ENCODE results near the gene ERBB4.

Gene ERBB4

DNA sequence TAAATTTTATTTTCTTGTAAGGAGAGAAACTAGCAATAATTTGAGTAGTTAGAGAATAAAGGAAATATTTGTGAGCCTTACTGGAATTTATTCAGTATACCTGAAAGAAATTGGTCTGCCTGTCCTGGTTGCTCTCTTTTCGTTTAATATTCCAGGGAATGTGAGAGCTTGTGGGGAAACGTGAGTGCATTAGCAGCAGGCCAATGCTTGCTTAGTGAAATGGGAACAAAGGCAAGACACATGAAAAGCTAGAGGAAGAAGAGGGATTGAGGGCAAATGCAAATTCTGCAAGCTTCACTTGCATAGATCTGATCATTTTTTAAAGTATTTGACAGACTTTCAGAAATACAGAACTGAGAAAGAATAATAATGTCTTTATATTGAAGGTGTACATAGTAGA, 111.0 kb downstream of the ERBB4 start:
- no peak for DNase-seq

DNA sequence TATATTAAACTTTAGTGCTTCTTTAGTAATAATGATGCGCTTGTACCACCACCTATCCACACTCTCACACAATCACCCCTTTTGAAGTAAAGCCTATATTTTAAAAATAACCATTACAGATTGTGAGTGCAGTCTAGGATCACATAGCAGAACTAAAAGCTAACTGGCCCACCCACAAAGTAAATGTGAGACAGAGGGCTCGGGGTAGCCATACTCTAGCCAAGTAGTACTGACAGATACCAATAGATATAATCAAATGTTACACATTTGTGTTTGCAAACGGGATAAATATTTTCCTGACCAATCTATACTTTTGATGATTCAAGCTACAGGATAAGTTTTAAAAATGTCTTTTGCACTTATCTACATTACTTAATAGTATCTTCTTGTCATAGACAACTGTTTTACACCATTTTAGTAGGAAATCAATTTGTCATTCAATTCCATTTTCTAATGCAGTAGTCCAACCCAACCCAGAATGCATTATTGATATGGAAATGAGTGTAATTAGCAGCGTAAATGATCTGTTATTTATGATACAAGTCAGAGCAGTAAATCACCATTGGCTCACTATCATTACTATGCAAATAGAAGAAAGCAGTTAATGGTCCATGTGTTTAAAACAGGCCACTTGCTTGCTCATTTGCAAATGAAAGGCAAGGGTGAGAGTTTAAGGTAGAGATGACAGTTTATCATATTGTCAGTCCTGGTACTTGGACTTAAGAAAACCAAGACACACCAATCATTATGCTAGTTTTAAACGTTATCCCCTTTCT, 111.8 kb downstream of the ERBB4 start:
- no peak for DNase-seq

DNA sequence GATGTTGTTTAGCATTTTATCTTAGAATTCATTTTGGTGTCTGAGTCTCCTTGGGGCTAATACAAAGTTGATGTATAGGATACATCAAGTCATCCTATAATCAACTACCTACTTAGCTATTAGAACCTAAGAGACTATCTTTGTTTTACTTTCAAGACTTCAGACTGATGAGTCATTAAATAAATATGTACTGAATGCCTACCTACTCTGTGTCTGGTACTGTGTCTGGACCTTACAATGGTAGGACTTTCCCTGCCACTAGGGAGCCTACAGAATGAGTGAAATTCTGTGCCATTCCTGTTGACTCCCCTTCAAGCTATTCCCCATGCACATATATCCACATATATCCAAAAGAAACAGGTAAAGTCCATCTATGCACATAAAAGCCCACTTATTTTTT, 114.5 kb downstream of the ERBB4 start:
- DNase-seq, result no peak

DNA sequence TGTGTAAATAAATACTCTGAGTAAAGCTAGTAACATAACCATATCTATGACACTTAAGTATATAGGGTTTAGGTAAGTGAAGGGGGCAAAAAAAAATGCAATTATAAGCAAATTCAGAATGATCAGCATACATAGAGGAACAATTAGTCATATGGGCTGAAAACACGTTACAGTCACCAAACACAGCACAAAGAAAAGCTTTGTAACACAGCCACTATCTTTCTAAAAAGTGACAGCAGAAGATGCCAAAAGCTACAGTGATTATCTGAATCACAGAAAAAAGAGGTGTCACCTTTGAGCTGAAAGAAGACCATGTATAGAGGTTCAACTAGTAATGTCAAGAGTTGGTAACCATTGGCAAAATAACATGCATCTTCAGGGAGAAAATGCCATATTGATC, 115.5 kb downstream of the ERBB4 start:
- no peak for DNase-seq

DNA sequence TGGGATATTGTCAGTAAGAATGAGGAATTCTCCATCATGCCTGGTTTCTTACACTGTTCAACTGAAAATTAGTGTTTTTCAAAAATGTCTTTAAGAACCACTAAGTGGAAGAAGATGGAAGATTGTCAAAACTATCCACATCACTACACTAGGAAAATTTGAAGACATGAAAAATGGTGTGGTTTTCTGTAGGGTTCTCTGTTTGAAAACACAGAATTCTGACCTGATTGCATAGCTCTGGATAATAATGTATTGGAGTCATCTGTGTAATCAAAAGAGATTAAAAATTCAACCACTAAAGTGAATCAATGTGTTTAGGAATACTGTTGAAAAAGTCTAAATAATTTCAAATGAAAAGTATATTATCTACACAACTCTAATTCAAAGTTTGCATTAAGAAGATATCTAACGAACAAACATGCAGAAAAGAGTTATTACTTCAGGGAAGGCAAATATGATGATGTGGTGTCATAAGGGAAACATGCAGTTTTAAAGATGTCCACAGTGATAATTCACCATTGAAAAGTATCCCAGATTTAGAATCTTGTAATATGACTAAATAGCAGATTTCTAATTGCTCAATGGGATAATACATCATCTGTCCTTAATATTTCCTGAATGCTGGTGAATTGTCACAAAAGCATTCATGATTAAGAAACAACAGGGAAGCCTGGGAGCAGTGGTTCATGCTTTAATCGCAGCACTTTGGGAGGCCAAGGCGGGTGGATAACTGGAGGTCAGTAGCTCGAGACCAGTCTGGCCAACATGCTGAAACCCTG, 116.9 kb downstream of the ERBB4 start:
- no peak for DNase-seq

DNA sequence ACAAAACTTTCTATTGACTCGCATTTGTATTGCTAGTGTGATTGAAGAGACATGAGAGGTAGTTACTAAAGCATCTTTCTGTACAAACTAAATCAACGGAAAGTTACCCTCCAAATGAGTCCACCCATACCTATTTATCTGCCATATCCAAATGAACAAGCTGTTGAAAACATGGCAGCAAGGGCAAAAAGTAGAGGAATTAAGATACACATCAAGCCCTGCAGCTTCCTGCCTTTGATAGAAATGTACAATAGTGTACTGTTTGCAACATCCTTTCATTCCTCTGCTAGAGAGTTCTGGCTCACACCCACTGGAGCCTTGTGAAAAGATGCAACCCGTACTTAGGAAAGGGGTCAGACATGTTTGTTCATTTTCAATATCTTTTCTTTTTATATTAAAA, 122.5 kb downstream of the ERBB4 start:
- DNase-seq, result no peak

DNA sequence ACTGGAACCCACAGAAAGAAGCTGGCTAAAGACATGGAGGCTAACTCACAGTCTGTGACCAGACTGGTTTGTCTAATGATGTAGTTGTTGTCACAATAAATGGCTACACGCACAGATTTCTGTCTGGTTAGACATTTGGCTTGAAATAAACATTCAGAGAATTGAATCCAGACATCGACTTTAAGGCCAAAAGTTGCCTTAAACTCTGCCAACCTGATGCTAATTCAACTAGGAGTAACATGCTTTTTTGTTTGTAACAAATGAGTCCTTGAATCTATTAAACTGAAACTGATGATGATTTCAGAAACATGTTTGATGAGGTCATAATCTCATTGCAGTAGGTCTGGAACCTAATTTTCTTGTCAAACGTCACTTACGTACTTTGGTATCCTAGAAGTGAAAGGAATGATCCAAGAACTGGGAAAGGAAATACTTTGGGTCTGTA, 123.8 kb downstream of the ERBB4 start:
- DNase-seq, result no peak

DNA sequence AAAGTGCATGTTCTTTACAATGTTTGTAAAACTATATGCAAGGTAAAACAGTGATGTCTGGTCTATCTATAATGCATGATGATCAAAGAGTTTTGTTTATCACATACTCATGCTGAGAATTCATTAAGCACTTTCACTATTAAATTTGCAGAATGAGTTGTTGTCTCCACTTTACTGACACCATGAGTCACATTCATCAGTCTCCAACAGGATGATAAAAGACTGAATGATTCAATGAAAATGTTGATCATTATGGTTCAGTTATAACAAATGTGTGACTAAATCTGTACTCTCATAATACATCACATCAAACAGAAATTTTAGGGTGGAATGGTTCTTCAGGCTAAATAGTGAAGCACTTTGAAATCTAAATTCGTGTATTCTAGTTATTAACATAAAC, 129.0 kb downstream of the ERBB4 start:
- DNase-seq, result no peak

DNA sequence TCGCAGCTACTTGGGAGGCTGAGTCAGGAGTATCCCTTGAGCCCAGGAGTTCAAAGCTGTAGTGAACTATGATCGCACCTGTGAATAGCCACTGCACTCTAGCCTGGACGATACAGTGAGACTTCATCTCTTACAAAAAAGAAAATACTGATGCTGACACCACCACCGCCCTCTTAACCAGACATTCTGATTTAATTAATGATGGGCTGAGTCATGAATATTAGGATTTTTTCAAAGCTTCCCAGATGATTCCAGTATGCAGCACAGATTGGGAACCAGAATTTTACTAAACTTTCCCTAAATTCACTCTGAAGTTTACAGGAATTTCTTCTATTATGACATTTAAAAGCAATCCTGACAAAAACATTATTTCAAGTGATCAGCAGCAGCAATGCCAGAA, 130.1 kb downstream of the ERBB4 start:
- DNase-seq, result no peak

DNA sequence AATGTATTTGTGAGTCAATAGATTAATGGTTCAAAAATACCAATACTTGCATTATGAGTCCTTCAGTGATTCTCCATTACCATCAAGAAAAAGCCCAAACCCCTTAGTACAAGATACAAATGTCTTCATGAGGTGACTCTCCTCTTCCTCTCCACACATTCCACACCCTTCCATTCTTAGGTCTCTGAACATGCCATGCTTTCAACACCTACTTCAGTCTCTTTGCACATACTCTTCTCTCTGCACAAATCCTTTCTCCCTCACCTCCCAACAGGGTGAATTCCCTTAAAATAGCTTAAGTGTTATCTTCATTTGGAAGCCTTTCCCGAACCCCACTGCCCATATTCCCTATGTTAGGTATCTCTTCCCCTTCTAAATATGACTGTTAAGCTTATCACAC, 131.9 kb downstream of the ERBB4 start:
- DNase-seq, result no peak

DNA sequence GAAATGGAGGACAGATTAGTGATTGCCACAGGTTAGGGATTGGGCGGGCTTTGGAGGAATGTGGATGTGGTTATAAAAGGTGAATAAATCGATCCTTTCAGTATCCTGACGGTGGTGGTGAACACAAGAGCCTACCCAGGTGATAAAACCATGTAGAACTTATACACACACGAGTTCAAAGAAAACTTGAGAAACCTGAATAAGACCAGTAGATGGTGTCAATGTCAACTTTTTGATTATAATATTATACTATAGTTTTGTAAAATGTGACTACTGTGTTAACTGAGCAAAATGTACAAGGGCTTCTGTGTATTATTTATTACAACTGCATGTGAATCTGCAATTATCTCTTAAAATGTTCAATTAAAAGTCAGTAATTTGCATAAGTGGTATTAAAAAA, 136.3 kb downstream of the ERBB4 start:
- no peak for DNase-seq

DNA sequence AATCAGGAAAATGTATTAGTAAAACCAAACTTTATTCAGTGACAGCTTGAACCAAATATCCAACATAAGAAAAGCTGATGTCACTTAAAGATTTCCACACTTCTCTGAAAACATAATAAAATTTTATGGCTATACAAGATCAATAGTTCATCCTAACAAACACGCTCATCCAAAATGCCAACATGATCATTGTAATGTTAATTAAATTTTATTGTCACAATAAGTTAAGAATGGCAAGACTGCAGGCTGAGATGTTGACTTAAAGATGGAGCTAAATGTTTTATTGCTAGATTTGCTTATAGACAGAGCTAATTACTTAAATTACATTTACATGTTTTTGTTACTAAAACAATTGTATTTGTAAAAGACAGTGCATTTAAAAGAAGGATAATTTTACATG, 140.3 kb downstream of the ERBB4 start:
- no peak for DNase-seq

DNA sequence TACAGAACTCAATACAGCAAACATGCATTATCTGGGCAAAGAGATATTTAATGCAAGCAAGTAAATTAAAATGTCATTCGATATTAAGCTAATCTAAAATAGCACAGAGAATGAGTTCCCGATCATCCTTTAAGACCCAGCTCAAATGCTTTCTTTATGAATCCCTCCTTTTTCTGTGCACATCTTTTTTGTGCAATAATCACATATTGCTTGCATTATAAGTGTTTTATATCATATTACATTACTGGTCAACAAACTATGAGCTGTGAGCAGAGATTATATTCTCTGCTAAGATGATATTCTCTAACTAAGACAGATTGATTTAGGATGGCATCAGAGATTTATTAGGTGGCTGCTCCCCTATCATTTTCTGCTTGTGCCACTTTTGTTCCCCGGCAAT, 146.1 kb downstream of the ERBB4 start:
- DNase-seq, result no peak

DNA sequence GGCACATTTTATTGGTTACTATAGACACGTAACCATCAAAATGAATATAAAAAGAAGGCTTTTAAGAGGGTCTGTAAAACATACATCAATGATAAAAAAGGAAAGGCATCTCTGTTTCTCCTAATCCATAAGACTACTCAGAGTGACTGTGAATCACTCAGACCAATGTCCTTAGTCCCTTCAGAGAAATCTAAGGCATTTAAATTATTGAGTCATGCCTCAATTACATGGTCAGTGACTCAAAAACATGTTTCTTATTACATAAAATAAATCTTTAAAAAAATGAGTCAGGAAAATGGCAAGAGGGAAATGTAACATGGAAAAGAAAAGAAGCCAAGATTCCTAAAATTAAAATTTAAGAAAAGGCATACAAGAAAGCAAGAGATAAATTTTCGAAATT, 146.6 kb downstream of the ERBB4 start:
- no peak for DNase-seq

DNA sequence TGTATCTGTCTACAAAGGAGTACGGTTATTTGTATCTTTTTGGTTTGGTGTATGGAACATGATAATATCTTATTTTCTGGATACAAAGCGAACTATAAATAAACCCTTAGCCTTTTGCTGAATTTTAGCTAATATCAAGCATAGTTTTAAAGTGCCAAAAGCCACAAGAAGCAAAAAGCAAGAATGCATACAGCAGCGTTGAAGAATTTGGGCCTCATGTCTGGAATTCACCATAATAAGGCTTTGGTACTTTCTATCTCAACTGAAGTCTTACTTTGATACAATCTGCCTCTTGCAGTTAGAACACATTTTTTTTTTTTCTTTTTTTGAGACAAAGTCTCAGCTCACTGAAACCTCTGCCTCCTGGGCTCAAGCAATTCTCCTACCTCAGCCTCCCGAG, 151.5 kb downstream of the ERBB4 start:
- DNase-seq, result no peak

DNA sequence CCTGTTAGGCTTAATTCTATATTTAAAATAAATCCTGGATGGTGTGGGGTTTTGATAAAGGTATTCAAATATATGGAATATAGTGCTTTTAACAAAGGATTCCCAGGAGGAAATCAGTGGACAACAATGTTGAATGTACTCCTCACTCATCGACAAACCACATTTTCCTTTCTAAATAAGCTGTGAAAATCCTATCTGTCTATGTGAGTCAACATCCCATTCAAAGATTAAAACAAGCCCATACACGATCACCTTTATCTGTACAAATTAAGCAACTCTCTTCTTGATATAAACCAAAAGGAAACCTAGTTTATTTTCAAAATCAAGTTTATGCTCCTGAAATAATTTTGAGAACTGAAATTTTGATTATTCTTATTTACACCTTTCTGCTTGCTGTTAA, 153.4 kb downstream of the ERBB4 start:
- DNase-seq, result no peak

DNA sequence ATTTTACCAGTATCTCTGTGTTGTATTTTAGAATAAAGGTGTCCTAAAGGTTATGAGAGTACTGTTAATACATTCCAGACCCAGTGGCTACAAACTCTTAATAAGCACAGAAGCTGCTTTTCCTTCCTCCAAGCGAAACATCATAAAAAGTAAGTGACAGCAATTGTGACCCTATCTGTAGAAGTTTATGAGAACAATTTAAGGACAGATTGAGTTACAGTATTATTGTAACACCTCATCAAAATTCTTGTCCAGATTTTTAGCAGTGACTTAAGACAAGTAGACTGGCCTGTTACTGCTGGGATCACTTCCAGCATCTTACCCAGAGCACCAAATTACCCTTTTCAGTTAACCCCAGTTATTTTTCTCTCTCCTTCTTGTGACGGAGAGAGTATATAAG, 154.6 kb downstream of the ERBB4 start:
- no peak for DNase-seq

DNA sequence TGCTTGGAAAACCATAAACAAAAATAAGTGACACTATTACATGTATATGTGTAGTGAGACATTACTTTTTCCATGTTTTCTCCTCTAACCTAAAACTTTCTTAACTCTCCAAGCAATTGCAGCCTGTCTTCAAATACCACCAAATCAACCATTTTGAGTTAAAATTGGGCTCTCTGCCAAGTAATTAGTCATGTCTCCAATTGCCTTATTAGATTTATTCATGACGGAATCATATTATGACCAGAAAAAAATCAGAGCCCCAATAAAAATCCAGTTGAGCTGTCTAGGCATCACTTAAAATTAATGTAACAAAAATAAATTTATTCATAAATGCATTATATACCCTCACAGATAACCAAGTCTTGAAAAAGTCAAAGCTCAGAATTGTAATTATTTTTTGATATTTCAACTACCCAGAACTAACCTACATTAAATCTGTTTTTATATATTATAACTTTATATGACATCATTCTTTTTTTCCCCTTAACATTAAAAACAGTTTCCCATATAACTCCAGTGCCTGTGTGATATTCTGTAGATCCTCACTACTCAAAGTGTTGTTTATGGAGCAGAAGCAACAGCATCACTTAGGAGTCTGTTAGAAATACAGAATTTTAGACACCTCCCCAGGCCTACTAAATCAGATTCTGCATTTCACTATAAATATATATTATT, 157.0 kb downstream of the ERBB4 start:
- no peak for DNase-seq

DNA sequence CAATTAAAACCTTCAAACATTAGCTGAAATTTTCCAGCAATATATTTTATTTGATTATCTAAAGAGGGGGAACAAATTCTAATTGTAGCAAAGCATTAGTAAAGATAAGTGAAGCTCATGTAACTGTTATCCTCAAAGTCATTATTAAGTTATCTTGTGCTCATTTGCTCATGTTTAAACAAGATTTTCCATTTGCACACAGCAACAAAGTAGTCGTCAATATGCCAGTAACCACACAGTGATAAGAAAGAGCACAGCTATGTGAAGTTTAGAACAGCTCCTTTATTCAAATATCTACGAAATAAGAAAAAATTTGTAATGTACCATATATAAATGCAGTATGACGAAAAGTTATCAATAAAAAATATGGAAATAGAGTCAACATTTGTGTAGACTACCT, 159.5 kb downstream of the ERBB4 start:
- no peak for DNase-seq

DNA sequence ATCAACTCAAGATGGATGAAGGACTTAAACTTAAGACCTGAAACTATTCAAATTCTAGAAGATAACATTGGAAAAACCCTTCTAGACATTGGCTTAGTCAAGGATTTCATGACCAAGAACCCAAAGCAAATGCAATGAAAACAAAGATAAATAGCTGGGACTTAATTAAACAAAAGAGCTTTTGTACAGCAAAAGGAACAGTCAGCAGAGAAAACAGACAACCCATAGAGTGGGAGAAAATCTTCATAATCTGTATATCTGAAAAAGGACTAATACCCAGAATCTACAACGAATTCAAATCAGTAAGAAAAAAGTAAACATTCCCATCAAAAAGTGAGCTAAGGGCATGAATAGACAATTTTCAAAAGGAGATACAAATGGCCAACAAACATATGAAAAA, 171.2 kb downstream of the ERBB4 start:
- no peak for DNase-seq

DNA sequence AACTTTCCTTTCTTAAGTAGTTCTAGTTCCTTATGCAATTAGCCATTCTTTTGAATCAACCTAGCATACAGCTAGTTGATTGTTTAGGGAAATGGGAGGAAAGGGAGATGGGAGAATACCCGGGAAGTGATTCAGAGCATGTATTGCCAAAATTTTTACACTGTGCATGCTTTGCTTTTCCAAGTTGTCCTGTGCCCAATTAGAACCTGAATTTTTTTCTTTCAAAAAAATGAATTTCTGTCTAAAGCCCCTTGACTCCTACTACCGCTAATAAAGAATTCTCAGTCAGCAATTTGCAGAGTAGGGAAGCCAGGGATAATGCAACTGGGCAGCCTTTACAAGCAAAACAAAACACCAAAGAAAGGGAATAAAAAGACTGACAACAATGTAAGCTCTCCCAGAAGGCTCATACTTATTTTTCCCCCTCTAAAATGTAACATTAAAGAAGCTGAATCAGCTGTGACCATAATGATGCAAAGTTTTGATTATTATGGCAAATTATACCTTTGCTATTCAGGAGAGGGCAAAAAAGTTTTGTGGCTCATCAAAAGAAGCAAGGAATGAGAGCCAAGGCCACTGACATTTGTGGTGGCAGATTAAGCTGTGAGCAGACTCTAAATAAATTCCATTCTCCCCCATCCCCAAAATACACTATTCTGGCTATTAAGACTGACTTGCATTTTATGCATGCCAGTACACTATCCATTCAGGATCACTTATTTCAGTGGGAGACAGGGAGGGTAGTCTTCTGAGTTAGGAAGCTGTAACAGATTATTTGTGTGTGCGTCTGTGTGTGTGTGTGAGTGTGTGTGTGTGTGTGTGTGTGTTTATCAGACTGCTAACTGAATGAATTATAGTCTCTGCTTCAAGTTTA, 174.3 kb downstream of the ERBB4 start:
- DNase-seq, result no peak

DNA sequence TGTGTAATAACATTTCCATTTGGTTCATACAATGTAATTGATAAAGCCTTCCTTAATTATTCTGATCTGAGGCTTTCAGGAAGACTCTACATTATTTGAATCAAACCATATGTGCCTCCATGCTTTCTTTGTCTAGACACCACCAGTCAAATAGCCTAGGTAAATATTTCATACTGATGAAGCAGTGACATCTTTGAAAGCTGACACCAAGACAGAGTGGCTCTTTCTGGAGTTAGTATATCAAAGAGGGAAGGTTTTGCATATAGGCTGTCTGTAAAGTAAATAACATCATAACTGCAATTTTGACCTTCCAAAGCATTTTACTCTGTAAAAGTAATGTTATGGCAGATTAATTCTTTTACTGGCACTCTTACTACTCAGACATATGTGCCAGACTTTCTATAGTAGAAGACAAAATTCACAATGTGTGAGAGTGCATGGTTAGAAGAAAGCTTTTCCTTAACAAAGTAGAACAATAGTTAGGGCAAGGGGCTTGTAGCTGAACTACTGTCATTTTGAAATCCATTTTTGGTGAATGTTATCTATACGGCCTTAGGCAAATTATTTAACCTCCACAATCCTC, 177.3 kb downstream of the ERBB4 start:
- no peak for DNase-seq

DNA sequence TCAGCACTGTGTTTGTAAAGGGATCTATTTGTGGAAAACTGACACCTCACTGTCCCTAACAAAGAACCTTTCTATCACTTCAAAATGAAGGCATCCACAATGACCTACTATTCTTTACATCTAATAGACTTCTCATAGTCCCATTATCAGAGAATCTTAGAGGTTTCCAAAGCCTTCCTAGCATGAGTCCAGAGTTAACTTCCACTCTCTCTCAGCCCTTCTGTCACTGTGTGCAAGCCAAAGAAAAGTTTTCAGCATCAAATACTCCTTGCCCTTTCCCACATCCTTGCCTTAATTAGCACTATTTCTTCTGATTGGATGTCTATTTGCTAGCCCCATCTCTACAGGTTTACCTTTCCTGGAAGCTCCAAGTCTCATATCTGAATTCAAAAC, 178.5 kb downstream of the ERBB4 start:
- DNase-seq, result no peak

Data from NCI-H2107 (cell line).